Measurements from ENCODE around the gene WHRN. TPM values are rescaled to one million over a fixed set of nuclear protein-coding genes. Genes with fewer than 3 reads are reported as not detected.

The WHRN gene
- total RNA-seq, 4 donors from 2014 or later, result 3.7 to 13.2 (median 6.0) TPM

GRCh38 chr9:114478871-114479270 lies 26.4 kb downstream of the WHRN start:
- no peak for TF ChIP-seq CTCF (IDR thresholded peaks at IDR 0.05)
- TF ChIP-seq POLR2A (IDR thresholded peaks at IDR 0.05), result no peak
- no peak for TF ChIP-seq EP300 (IDR thresholded peaks at IDR 0.05)
- H3K36me3 ChIP-seq, result no peaks in the 10 kb centered on the region
- no peak overlapping the region for H3K27ac ChIP-seq
- no peak for DNase-seq (ENCODE audit: low spot score in 2 of 2)
- H3K4me3 ChIP-seq, result no peak overlapping the region
- no peaks in the 10 kb centered on the region for H3K9me3 ChIP-seq
- no peaks in the 10 kb centered on the region for H3K27me3 ChIP-seq
- no peaks in the 10 kb centered on the region for H3K4me1 ChIP-seq
- 63 to 73% methylated on average over 6 of the region's 6 CpGs for WGBS, 2 donors

GRCh38 chr9:114478459-114478858 lies 26.8 kb downstream of the WHRN start:
- TF ChIP-seq CTCF (IDR thresholded peaks at IDR 0.05), result no peak
- no peak for TF ChIP-seq EP300 (IDR thresholded peaks at IDR 0.05)
- no peak overlapping the region for H3K27ac ChIP-seq
- no peak overlapping the region for H3K4me3 ChIP-seq
- no peak for DNase-seq (ENCODE audit: low spot score in 2 of 2)
- H3K9me3 ChIP-seq, result no peaks in the 10 kb centered on the region
- no peaks in the 10 kb centered on the region for H3K4me1 ChIP-seq
- no peaks in the 10 kb centered on the region for H3K27me3 ChIP-seq
- H3K36me3 ChIP-seq, result no peaks in the 10 kb centered on the region
- 85 to 92% methylated on average over 8 to 11 of the region's 11 CpGs for WGBS, 2 donors

- Histone ChIP-seq H3K9me3 (no peaks in the 10 kb centered on the region), H3K27me3 (no peaks in the 10 kb centered on the region), H3K27ac (no peak overlapping the region), H3K4me3 (no peak overlapping the region), H3K4me1 (no peaks in the 10 kb centered on the region), H3K36me3 (no peaks in the 10 kb centered on the region)
- no peak for DNase-seq (ENCODE audit: low spot score in 2 of 2)
- TF ChIP-seq POLR2A (IDR thresholded peaks at IDR 0.05), result no peak
- TF ChIP-seq EP300 (IDR thresholded peaks at IDR 0.05), result no peak
- no peak for TF ChIP-seq CTCF (IDR thresholded peaks at IDR 0.05)
- WGBS, 2 donors, result 90 to 96% methylated on average over 3 of the region's 3 CpGs
Observed at GRCh38 chr9:114477642-114478041, 27.6 kb downstream of the WHRN start.

- 87 to 92% methylated on average over 9 of the region's 9 CpGs for WGBS, 2 donors
- Histone ChIP-seq H3K36me3 (no peaks in the 10 kb centered on the region), H3K4me1 (no peaks in the 10 kb centered on the region), H3K4me3 (no peak overlapping the region), H3K27me3 (no peaks in the 10 kb centered on the region), H3K9me3 (no peaks in the 10 kb centered on the region), H3K27ac (no peak overlapping the region)
- DNase-seq (ENCODE audit: low spot score in 2 of 2), result no peak
- no peak for TF ChIP-seq POLR2A (IDR thresholded peaks at IDR 0.05)
- TF ChIP-seq CTCF (IDR thresholded peaks at IDR 0.05), result no peak
- TF ChIP-seq EP300 (IDR thresholded peaks at IDR 0.05), result no peak
Observed at GRCh38 chr9:114476891-114477469, 28.3 kb downstream of the WHRN start.

- TF ChIP-seq EP300 (IDR thresholded peaks at IDR 0.05) (no peak), POLR2A (IDR thresholded peaks at IDR 0.05) (no peak), CTCF (IDR thresholded peaks at IDR 0.05) (no peak)
- Histone ChIP-seq H3K27me3 (no peaks in the 10 kb centered on the region), H3K4me1 (no peaks in the 10 kb centered on the region), H3K36me3 (no peaks in the 10 kb centered on the region), H3K4me3 (no peak overlapping the region), H3K27ac (no peak overlapping the region), H3K9me3 (no peaks in the 10 kb centered on the region)
- no peak for DNase-seq (ENCODE audit: low spot score in 2 of 2)
- WGBS, 2 donors, result 58 to 68% methylated on average over 8 of the region's 8 CpGs
Observed at GRCh38 chr9:114475412-114476135, 29.7 kb downstream of the WHRN start.

Measured in tibial nerve (tissue), 4 donors.